ENCODE results near the gene SETD2. TPM values are rescaled to one million over a fixed set of nuclear protein-coding genes. Genes with fewer than 3 reads are reported as not detected.

The SETD2 gene, protein sequence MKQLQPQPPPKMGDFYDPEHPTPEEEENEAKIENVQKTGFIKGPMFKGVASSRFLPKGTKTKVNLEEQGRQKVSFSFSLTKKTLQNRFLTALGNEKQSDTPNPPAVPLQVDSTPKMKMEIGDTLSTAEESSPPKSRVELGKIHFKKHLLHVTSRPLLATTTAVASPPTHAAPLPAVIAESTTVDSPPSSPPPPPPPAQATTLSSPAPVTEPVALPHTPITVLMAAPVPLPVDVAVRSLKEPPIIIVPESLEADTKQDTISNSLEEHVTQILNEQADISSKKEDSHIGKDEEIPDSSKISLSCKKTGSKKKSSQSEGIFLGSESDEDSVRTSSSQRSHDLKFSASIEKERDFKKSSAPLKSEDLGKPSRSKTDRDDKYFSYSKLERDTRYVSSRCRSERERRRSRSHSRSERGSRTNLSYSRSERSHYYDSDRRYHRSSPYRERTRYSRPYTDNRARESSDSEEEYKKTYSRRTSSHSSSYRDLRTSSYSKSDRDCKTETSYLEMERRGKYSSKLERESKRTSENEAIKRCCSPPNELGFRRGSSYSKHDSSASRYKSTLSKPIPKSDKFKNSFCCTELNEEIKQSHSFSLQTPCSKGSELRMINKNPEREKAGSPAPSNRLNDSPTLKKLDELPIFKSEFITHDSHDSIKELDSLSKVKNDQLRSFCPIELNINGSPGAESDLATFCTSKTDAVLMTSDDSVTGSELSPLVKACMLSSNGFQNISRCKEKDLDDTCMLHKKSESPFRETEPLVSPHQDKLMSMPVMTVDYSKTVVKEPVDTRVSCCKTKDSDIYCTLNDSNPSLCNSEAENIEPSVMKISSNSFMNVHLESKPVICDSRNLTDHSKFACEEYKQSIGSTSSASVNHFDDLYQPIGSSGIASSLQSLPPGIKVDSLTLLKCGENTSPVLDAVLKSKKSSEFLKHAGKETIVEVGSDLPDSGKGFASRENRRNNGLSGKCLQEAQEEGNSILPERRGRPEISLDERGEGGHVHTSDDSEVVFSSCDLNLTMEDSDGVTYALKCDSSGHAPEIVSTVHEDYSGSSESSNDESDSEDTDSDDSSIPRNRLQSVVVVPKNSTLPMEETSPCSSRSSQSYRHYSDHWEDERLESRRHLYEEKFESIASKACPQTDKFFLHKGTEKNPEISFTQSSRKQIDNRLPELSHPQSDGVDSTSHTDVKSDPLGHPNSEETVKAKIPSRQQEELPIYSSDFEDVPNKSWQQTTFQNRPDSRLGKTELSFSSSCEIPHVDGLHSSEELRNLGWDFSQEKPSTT (N-terminal part only)
- total RNA-seq = 33.3 and 40.1 TPM in 2 replicates

GRCh38 chr3:47164007-47164881 is at the start of gene SETD2:
Gene SETD2 (minus strand): TSS chr3:47164113. CDS start chr3:47163924, 189 bp downstream.

GRCh38 chr3:46978985-46979944 is 184.6 kb downstream of the SETD2 start, which contains the start of gene NBEAL2:
Gene NBEAL2 (plus strand): TSS chr3:46979666. CDS start chr3:46979862, 196 bp downstream.

DNA sequence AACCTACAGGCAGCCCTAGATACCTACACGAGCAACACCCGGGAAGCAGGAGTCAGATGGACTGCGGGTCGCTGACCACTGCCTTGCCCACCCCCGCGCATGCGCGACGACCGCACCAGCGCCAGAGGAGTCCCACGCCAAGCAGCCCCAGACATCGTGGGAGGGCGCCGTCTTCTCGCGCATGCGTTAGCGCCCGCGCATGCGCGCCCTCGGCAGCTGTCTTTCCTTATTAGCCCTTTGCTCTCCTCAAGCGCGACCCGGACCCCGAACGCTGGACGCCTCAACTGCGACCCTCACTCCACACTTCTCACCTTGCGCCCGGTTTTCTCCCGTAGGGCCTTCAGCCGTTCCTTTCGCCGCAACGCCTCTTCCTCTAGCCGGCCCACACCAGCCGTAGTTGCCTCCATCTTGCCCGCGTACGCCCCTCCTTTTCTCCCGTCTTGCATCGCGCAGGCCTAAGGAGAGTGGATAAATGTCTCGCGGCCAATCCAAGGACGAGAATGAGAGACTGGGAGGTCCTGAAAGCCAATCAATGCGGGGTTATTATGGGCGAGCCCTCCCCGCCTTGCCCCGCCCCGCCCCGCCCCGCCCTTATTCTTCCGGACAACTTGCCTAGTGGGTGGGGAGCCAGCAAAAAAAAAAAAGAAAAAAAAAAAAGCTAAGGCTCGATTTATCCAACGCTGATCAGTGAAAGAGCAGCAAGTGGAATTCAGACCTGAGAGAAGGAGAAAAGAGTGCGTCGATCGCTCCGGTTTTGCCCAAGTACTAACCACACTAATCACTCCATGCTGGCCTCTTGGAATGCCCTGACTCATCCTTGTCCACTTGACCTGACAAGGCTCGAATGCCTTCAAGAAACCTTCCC is 187.4 kb downstream of the SETD2 start, which contains the start of gene CCDC12:
TSS of gene CCDC12 (minus strand) at position 420 of the 865 bp plus-strand sequence. CDS start at position 407, 13 bp downstream.

Small RNA genes within 50 kb of the gene (small RNA-seq; reads per million reads assigned to genes)
- gene MRPL57P3 (ENCODE audit: low replicate concordance) = not detected

Other genes with a start within 250 kb of the SETD2 start
- 24.9 and 32.2 TPM in 2 replicates for gene CCDC12, start 187.4 kb downstream of the SETD2 start, total RNA-seq
- 3.3 and 10.5 TPM in 2 replicates for gene NBEAL2, start 184.4 kb downstream of the SETD2 start, total RNA-seq
- 1.5 and 2.7 TPM in 2 replicates for gene KIF9, start 118.7 kb upstream of the SETD2 start, total RNA-seq
- gene KLHL18, start 118.8 kb upstream of the SETD2 start, total RNA-seq = 16.0 and 26.2 TPM in 2 replicates
- 20.6 and 29.1 TPM in 2 replicates for gene PTPN23, start 216.9 kb upstream of the SETD2 start, total RNA-seq